Thymus (tissue), 11 donors: Measurements from ENCODE around the gene DBNDD1. TPM values are rescaled to one million over a fixed set of nuclear protein-coding genes. Genes with fewer than 3 reads are reported as not detected.
"Not testable (repeated sequence)": the region's sequence is repeated elsewhere in the genome, so short reads cannot be mapped to it uniquely, and the experiment has no call there.

Experiments used
- DNase-seq, 9 donors: peaks; one replicate each; pipeline ENCODE4 v3.0.0-alpha.2; 2013; ENCODE audit warnings: low spot score in 9 of 9, low read depth in 6 of 9, missing footprints in 1 of 9
- H3K27ac ChIP-seq, 2 donors: one replicate each; pipeline ENCODE4 v1.5.1; 2013; ENCODE audit warnings: control low read depth in 1 of 2, low read depth in 1 of 2, low read length in 1 of 2, mild to moderate bottlenecking in 1 of 2, moderate library complexity in 1 of 2
- H3K27me3 ChIP-seq, 2 donors: one replicate each; pipeline ENCODE4 v1.5.1; 2013; ENCODE audit warnings: low read length in 1 of 2; ENCODE audit not compliant: control insufficient read depth in 2 of 2, insufficient read depth in 1 of 2
- H3K36me3 ChIP-seq, 2 donors: one replicate each; pipeline ENCODE4 v1.5.1; 2013; ENCODE audit warnings: low read length in 1 of 2, mild to moderate bottlenecking in 1 of 2, moderate library complexity in 1 of 2; ENCODE audit not compliant: control insufficient read depth in 2 of 2, insufficient read depth in 2 of 2
- H3K4me1 ChIP-seq, 2 donors: one replicate each; pipeline ENCODE4 v1.5.1; 2013; ENCODE audit warnings: low read length in 2 of 2; ENCODE audit not compliant: control insufficient read depth in 2 of 2, insufficient read depth in 2 of 2
- H3K4me3 ChIP-seq, 2 donors: one replicate each; pipeline ENCODE4 v1.5.1; 2013; ENCODE audit warnings: low read length in 2 of 2, control low read depth in 1 of 2, mild to moderate bottlenecking in 1 of 2
- H3K9me3 ChIP-seq, 2 donors: one replicate each; pipeline ENCODE4 v1.5.1; 2013; ENCODE audit warnings: low read length in 1 of 2, mild to moderate bottlenecking in 1 of 2; ENCODE audit not compliant: control insufficient read depth in 2 of 2, insufficient read depth in 1 of 2
- whole genome bisulfite sequencing: extraction: QIAGEN DNeasy Blood & Tissue Kit; methylation state at CpG from one replicate; pipeline ENCODE4 v1.1.7; 2013; 5-methylcytosine and 5-hydroxymethylcytosine counted together
- polyA plus RNA-seq: library from polyadenylated mRNA; stranded (reverse); fragments of 200-250 nt; gene quantifications from one replicate; pipeline ENCODE4 v1.2.3, GENCODE V29; 2013
- total RNA-seq: library from RNA; stranded (reverse); fragments of 120-200 nt; gene quantifications from one replicate; pipeline ENCODE4 v1.2.4, GENCODE V29; 2013
- donor health status: healthy.

Gene DBNDD1
- total and polyA plus RNA-seq, 2 donors: 0.52 to 1.9 TPM

DNA sequence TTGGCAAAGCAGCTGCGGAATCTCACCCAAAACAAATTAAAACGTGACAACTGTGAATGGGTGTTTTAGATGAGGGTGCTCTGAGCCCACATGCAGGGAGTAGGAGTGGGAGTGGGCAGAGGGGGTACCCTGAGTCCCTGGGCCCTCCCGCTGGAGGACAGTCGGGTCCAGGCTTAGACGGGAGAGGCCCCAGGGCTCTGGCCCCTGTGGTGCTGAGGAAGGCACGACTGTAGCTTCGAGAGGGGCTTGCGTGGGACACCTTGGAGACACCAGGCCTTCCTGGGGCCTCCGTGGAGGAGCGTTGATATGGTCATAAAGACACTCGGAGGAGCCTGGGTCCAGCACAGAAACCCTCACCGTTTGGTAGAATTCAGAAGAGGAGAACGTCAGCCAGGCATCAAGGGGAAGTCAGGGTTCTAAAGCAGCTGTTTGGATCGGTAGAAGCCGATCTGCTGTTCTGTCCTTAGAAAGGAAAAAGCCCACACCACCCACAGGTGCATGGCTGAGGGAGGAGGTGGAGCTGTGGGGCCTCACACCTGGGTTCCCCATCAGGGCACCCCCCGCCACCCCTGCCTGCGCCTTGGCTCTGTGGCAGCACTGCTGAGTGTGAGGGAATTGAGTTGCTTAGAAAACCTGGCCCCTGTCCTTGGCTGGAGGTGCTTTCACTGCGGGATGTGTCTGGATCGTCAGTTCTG lies 18.4 kb downstream of the DBNDD1 start:
- H3K36me3 ChIP-seq: peaks cover 15 to 21% of the 10 kb centered on the region in 2 donors
- 92% methylated on average over 19 of the region's 19 CpGs for WGBS
- peaks cover 0 to 2% of the 10 kb centered on the region in 2 donors for H3K27me3 ChIP-seq

GRCh38 chr16:89999831-90000574 lies 19.3 kb downstream of the DBNDD1 start:
- DNase-seq: no peak
- H3K27me3 ChIP-seq: peaks cover 0 to 2% of the 10 kb centered on the region in 2 donors
- WGBS: 98% methylated on average over 38 of the region's 38 CpGs
- H3K4me3 ChIP-seq: no peak overlapping the region
- H3K4me1 ChIP-seq: peaks cover 0 to 4% of the 10 kb centered on the region in 2 donors
- H3K27ac ChIP-seq: no peak overlapping the region
- H3K36me3 ChIP-seq: peaks cover 20 to 30% of the 10 kb centered on the region in 2 donors
- peaks cover 0 to 6% of the 10 kb centered on the region in 2 donors for H3K9me3 ChIP-seq

More for the DNA sequence above, 18.4 kb downstream of the DBNDD1 start:
- no peak for DNase-seq
- Histone ChIP-seq H3K27ac (no peak overlapping the region), H3K4me1 (peaks cover 0 to 4% of the 10 kb centered on the region in 2 donors), H3K9me3 (no peaks in the 10 kb centered on the region), H3K4me3 (no peak overlapping the region)

DNA sequence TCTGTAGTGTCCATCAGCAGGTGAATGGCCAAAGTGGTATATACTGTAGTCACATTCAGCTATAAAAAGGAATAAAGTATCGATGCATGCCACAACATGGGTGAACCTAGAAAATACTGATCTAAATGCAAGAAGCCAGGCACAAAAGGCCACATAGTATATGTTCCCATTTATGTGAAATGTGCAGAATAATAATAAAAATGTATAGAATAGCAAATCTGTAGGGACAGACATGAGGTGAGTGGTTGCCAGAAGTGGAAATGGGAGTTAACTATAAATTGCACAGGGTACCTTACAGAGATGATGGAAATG lies 23.1 kb downstream of the DBNDD1 start:
- H3K4me1 ChIP-seq: peaks cover 0 to 3% of the 10 kb centered on the region in 2 donors
- peaks cover 42 to 63% of the 10 kb centered on the region in 2 donors for H3K36me3 ChIP-seq
- H3K4me3 ChIP-seq: no peak overlapping the region
- 95% methylated on average over 1 of the region's 1 CpG for WGBS
- no peak overlapping the region for H3K27ac ChIP-seq
- DNase-seq: no peak
- H3K27me3 ChIP-seq: no peaks in the 10 kb centered on the region
- peaks cover 0 to 8% of the 10 kb centered on the region in 2 donors for H3K9me3 ChIP-seq

- WGBS: 83% methylated on average over 7 of the region's 7 CpGs
- not testable (repeated sequence) for H3K4me1 ChIP-seq, DNase-seq, H3K4me3 ChIP-seq, H3K27me3 ChIP-seq, H3K9me3 ChIP-seq
- H3K27ac ChIP-seq: peak overlapping the region in 1 of 2 donors; percentile 27
- peaks cover 47 to 64% of the 10 kb centered on the region in 2 donors for H3K36me3 ChIP-seq
Observed at GRCh38 chr16:89995475-89996177, 23.6 kb downstream of the DBNDD1 start.

DNA sequence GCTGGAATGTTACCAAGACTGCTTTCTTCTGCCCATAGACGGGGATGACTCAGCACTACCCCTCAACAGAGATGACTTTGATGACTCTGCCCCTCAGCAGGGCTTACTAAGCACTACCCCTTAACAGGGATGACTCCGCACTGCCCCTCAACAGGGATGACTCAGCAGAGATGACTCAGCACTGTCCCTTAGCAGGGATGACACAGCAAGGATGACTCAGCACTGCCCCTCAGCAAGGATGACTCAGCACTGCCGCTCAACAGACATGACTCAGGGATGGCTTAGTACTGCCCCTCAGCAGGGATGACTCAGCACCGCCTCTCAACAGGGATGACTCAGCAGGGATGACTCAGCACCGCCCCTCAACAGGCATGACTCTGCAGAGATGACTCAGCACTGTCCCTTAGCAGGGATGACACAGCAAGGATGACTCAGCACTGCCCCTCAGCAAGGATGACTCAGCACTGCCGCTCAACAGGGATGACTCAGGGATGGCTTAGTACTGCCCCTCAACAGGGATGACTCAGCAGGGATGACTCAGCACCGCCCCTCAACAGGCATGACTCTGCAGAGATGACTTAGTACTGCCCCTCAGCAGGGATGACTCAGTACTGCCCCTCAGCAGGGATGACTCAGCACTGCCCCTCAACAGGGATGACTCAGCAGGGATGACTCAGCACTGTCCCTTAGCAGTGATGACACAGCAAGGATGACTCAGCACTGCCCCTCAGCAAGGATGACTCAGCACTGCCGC lies 24.4 kb downstream of the DBNDD1 start:
- DNase-seq: not testable (repeated sequence)

DNA sequence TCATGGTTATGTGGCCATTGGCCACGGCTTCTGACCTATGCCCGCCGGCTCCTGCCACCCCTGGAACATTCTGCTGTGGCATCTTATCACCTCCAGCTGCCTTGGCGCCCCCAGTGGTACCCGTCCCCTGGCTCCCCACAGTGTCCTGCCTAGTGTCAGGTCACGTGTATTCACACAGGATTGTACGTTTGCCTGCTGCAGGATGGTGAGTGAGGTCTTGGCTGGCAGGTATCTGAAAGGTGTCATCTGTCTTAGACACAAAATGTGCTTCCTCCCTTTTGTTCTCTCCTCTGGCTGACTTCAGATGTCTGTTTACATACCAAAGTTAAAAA lies 24.9 kb downstream of the DBNDD1 start:
- 90% methylated on average over 7 of the region's 7 CpGs for WGBS
- no peaks in the 10 kb centered on the region for H3K4me1 ChIP-seq
- H3K27me3 ChIP-seq: no peaks in the 10 kb centered on the region
- peak overlapping the region in 1 of 2 donors; percentile 61 for H3K27ac ChIP-seq
- H3K4me3 ChIP-seq: no peak overlapping the region
- H3K9me3 ChIP-seq: peaks cover 0 to 8% of the 10 kb centered on the region in 2 donors
- H3K36me3 ChIP-seq: peaks cover 51 to 63% of the 10 kb centered on the region in 2 donors
- DNase-seq: no peak

More for the DNA sequence above, 24.4 kb downstream of the DBNDD1 start:
- H3K9me3 ChIP-seq, H3K27me3 ChIP-seq, H3K4me1 ChIP-seq, H3K4me3 ChIP-seq: not testable (repeated sequence)
- H3K36me3 ChIP-seq: peaks cover 50 to 66% of the 10 kb centered on the region in 2 donors
- WGBS: 80% methylated on average over 8 of the region's 8 CpGs
- H3K27ac ChIP-seq: peak overlapping the region in 1 of 2 donors; percentile 69

DNA sequence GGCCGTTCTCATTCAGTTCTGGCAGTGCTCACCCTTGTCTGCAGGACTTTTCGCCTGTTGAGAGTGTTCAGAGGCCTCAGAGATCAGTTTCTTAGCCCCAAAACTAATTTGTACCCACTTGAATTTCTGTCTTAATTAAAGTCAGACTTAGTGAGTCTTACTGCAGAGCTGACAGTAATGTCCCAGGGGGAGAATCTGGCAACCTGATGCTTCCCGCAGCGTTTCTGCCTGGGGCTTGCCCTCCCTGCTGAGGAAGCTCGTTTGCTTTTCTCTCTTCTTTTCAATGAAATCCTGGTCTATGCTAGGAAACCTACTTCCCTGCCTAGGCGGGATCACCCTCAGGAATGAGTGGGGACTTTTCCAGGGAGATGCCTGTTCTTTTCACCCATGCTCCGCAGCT lies 25.3 kb downstream of the DBNDD1 start:
- no peak for DNase-seq
- WGBS: 95% methylated on average over 7 of the region's 7 CpGs
- H3K4me3 ChIP-seq: no peak overlapping the region
- no peaks in the 10 kb centered on the region for H3K4me1 ChIP-seq
- H3K27me3 ChIP-seq: no peaks in the 10 kb centered on the region
- H3K9me3 ChIP-seq: peaks cover 0 to 8% of the 10 kb centered on the region in 2 donors
- H3K27ac ChIP-seq: peak overlapping the region in 1 of 2 donors; percentile 61
- H3K36me3 ChIP-seq: peaks cover 55 to 65% of the 10 kb centered on the region in 2 donors

DNA sequence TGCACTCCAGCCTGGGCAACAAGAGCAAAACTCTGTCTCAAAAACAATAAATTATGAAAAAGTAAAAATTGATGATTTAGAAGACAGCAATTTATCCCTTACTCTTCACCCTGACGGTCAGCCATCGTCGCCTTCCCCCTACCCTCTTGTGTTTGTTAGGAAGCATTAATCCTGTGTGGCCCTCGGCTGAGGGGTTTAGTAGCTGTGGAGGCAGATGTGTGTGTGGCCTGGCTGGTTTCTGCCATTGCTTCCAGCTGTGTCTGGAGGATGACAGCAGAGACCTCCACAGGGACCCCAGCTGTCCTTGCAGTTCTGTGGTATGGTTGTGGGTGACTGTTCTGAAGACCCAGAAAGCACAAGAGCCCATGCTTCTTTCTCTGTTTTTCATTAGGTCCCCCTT lies 25.9 kb downstream of the DBNDD1 start:
- Histone ChIP-seq H3K36me3 (peaks cover 56 to 71% of the 10 kb centered on the region in 2 donors), H3K4me1 (no peaks in the 10 kb centered on the region), H3K9me3 (peaks cover 0 to 8% of the 10 kb centered on the region in 2 donors), H3K27ac (no peak overlapping the region), H3K4me3 (no peak overlapping the region), H3K27me3 (no peaks in the 10 kb centered on the region)
- whole genome bisulfite sequencing: over 99% methylated on average over 4 of the region's 4 CpGs
- no peak for DNase-seq
